ENCODE data around the gene PCK2.

GRCh38 chr14:24072881-24073877, 20.9 kb upstream of the PCK2 start:
- no peak for TF ChIP-seq POLR2A (IDR thresholded peaks at IDR 0.05; ENCODE audit: extremely low read depth, insufficient read length)
- TF ChIP-seq MYC (IDR thresholded peaks at IDR 0.05; ENCODE audit: low read depth, low read length): no peak
- no peak for TF ChIP-seq CTCF (IDR thresholded peaks at IDR 0.05; ENCODE audit: low read depth, low read length)
